GM12878 (cell line): Measurements from ENCODE around the gene LRP1B. TPM values are rescaled to one million over a fixed set of nuclear protein-coding genes. Genes with fewer than 3 reads are reported as not detected.

Experiments
- ATAC-seq: fragments of 200-7000 bp; cut with Tn5 transposase; 3 replicates; pipeline ENCODE4 v1.9.1; 2020; ENCODE audit warnings: mild to moderate bottlenecking, moderate library complexity
- BruUV-seq: library from RNA; stranded (reverse); fragments of 400-500 nt; replicated peaks from 2 replicates; lab custom pipeline; 2021; lab: Mats Ljungman, UMichigan
- CTCF ChIA-PET: fragments of 300-600 bp; sonication (Branson Sonifier 250); formaldehyde crosslinking; extraction: SDS; loops from one replicate; lab custom pipeline; 2021; ENCODE audit warnings: inconsistent platforms; lab: Yijun Ruan, JAX
- POLR2A ChIA-PET: fragments of 350-600 bp; formaldehyde crosslinking; extraction: SDS; loops from one replicate; lab custom pipeline; 2021; ENCODE audit warnings: inconsistent platforms; lab: Charles Lee
- RAD21 ChIA-PET: fragments of 300-600 bp; sonication (Branson Sonifier 250); formaldehyde crosslinking; loops from one replicate; lab custom pipeline; 2023; ENCODE audit warnings: antibody characterized with exemption; ENCODE audit not compliant: unreplicated experiment; lab: Charles Lee
- SMC1A ChIA-PET: fragments of 300-600 bp; sonication (Branson Sonifier 250); formaldehyde crosslinking; loops from one replicate; lab custom pipeline; 2023; ENCODE audit not compliant: unreplicated experiment, uncharacterized antibody; lab: Charles Lee
- DNase-seq: peaks from one replicate; pipeline ENCODE4 v3.0.0-alpha.2; 2011; ENCODE audit warnings: low read depth, low spot score
- FAIRE-seq: peaks from 3 replicates; lab custom pipeline; 2011; peaks lifted over from hg19 to GRCh38; lab: Jason Lieb, UNC
- H2AFZ ChIP-seq: 2 replicates; pipeline ENCODE4 v1.6.0; 2011; ENCODE audit warnings: low read depth, low read length, control low read depth; ENCODE audit not compliant: control insufficient read depth
- H3K27ac ChIP-seq: 2 replicates; pipeline ENCODE4 v1.5.1; 2011; ENCODE audit warnings: control low read depth; ENCODE audit not compliant: control insufficient read depth, insufficient read depth
- H3K27me3 ChIP-seq, 2 experiments: replicated peaks in 1 of 2; 2 replicates each; pipeline versions ENCODE4 v1.6.0 to v1.6.1; 2011; ENCODE audit warnings: low read length in 1 of 2; ENCODE audit not compliant: control insufficient read depth in 2 of 2, insufficient read depth in 2 of 2
- H3K36me3 ChIP-seq, 2 experiments: 2 replicates each; pipeline ENCODE4 v1.5.1; 2011; ENCODE audit warnings: low read length in 1 of 2; ENCODE audit not compliant: control insufficient read depth in 2 of 2, insufficient read depth in 2 of 2
- H3K4me1 ChIP-seq: 2 replicates; pipeline ENCODE4 v1.6.1; 2011; ENCODE audit warnings: mild to moderate bottlenecking, low read length, moderate library complexity, mixed read lengths; ENCODE audit not compliant: control insufficient read depth, insufficient read depth
- H3K4me2 ChIP-seq: 2 replicates; pipeline ENCODE4 v1.6.0; 2011; ENCODE audit warnings: control low read depth; ENCODE audit not compliant: control insufficient read depth, insufficient read depth
- H3K4me3 ChIP-seq: fragments of 200-600 bp; sonication (generic); 2 replicates; pipeline ENCODE4 v1.5.1; 2016
- H3K79me2 ChIP-seq: 2 replicates; pipeline ENCODE4 v1.6.0; 2011; ENCODE audit warnings: low read length; ENCODE audit not compliant: control insufficient read depth, insufficient read depth
- H3K9ac ChIP-seq: 2 replicates; pipeline ENCODE4 v1.8.0; 2011; ENCODE audit warnings: low read length, control low read depth, mixed read lengths; ENCODE audit not compliant: control insufficient read depth, insufficient read depth
- H3K9me3 ChIP-seq: replicated peaks from 3 replicates; pipeline ENCODE4 v1.5.1; 2011; ENCODE audit warnings: mild to moderate bottlenecking, low read length; ENCODE audit not compliant: control insufficient read depth, insufficient read depth
- H4K20me1 ChIP-seq: 2 replicates; pipeline ENCODE4 v1.6.0; 2011; ENCODE audit not compliant: control insufficient read depth, insufficient read depth
- BCL11A ChIP-seq: IDR thresholded peaks from 2 replicates; pipeline ENCODE4 v1.6.1; 2011; ENCODE audit warnings: low read depth, low read length
- CHD4 ChIP-seq: fragments of 200-600 bp; sonication (generic); IDR thresholded peaks from 2 replicates; pipeline ENCODE4 v1.6.1; 2016; ENCODE audit warnings: mild to moderate bottlenecking
- EP300 ChIP-seq, 2 experiments: fragments of 150-350 bp in 1 of 2; IDR thresholded peaks; 2 replicates each; pipeline ENCODE4 v1.6.1; 2011 to 2012; ENCODE audit warnings: low read depth in 2 of 2, low read length in 2 of 2, borderline replicate concordance in 1 of 2, improper control_type of control experiment in 1 of 2, inconsistent platforms in 1 of 2; ENCODE audit not compliant: control insufficient read depth in 1 of 2
- HDGF ChIP-seq: fragments of 450-650 bp; IDR thresholded peaks from 2 replicates; pipeline ENCODE4 v1.6.1; 2016; ENCODE audit warnings: antibody characterized with exemption
- NFIC ChIP-seq: IDR thresholded peaks from 2 replicates; pipeline ENCODE4 v1.6.1; 2012; ENCODE audit warnings: low read depth, mild to moderate bottlenecking, inconsistent platforms, low read length, moderate library complexity
- NR2F1 ChIP-seq: fragments of 450-650 bp; conservative IDR thresholded peaks from 2 replicates; pipeline ENCODE4 v1.6.1; 2017; ENCODE audit warnings: mild to moderate bottlenecking
- PAX5 ChIP-seq: IDR thresholded peaks from 2 replicates; pipeline ENCODE4 v1.6.1; 2011; ENCODE audit warnings: low read depth, low read length, borderline replicate concordance
- RUNX3 ChIP-seq: IDR thresholded peaks from 2 replicates; pipeline ENCODE4 v1.6.1; 2012; ENCODE audit warnings: low read length, inconsistent platforms
- SIX5 ChIP-seq: IDR thresholded peaks from 2 replicates; pipeline ENCODE4 v1.6.1; 2011; ENCODE audit warnings: mild to moderate bottlenecking, low read depth, low read length, moderate library complexity; ENCODE audit not compliant: severe bottlenecking
- SMAD5 ChIP-seq: IDR thresholded peaks from 2 replicates; pipeline ENCODE4 v1.6.1; 2016; ENCODE audit warnings: antibody characterized with exemption, low read depth
- ZZZ3 ChIP-seq: IDR thresholded peaks from 2 replicates; pipeline ENCODE4 v1.6.1; 2011; ENCODE audit warnings: low read depth; ENCODE audit not compliant: control insufficient read depth, insufficient read length
- WGBS: methylation state at CpG from one replicate; pipeline ENCODE4 v1.1.6; 2016; ENCODE audit warnings: low lambda C conversion rate; ENCODE audit not compliant: insufficient replicate concordance, insufficient coverage; ENCODE audit errors: missing lambda C conversion rate; 5-methylcytosine and 5-hydroxymethylcytosine counted together
- in situ Hi-C: fragments of 300-500 bp; cut with MboI; formaldehyde crosslinking; loops from 9 replicates; pipeline ENCODE4 v1.14.3; 2018; ENCODE audit warnings: mixed read lengths
- intact Hi-C: fragments of 100-400 bp; cut with micrococcal nuclease; formaldehyde crosslinking; loops from one replicate; pipeline ENCODE4 v1.14.2; 2022; ENCODE audit not compliant: unreplicated experiment
- polyA plus RNA-seq, 11 experiments: library from polyadenylated mRNA; depleted of rRNA in 4 of 11; unstranded in 6 of 11; stranded (reverse) in 5 of 11; fragments of >200 nt; fragmentation: Nextera tagmentation in 4 of 11; fragmentation: Illumina TruSeq in 1 of 11; extraction: Ambion mirVana in 4 of 11; extraction: Trizol in 1 of 11; gene quantifications; 1 replicate in 1 of 11; 2 replicates in 10 of 11; pipeline versions ENCODE4 v1.2.1 to v1.2.3, GENCODE V29; 2011 to 2016; ENCODE audit warnings: inconsistent platforms in 2 of 11, missing spikeins in 2 of 11, low read depth in 1 of 11
- total RNA-seq, 4 experiments: library from RNA; depleted of rRNA in 3 of 4; stranded (reverse); fragments of >200 nt in 3 of 4; fragmentation: Illumina TruSeq in 1 of 4; extraction: Trizol in 1 of 4; gene quantifications; 2 replicates each; pipeline versions ENCODE4 v1.2.1 to v1.2.3, GENCODE V29; 2013 to 2021
- TF ChIP-seq, protein P1 (sequence below), 3 experiments: IDR thresholded peaks in 2 of 3; conservative IDR thresholded peaks in 1 of 3; 2 replicates each; pipeline ENCODE4 v1.5.1; 2011; ENCODE audit warnings: low read depth in 3 of 3, low read length in 3 of 3, mild to moderate bottlenecking in 3 of 3, control low read depth in 2 of 3, moderate library complexity in 2 of 3, inconsistent platforms in 1 of 3, mixed read lengths in 1 of 3; ENCODE audit not compliant: control insufficient read depth in 2 of 3, insufficient read depth in 1 of 3; ENCODE audit errors: extremely low read depth in 1 of 3
- TF ChIP-seq, protein P2 (sequence below): fragments of 450-650 bp; IDR thresholded peaks from 2 replicates; pipeline ENCODE4 v1.6.1; 2014; ENCODE audit warnings: mild to moderate bottlenecking
- TF ChIP-seq, protein P3 (sequence below): IDR thresholded peaks from 2 replicates; pipeline ENCODE4 v1.6.1; 2011; ENCODE audit warnings: borderline replicate concordance, low read depth, mild to moderate bottlenecking, moderate library complexity, mixed read lengths, low read length; ENCODE audit not compliant: insufficient read depth; ENCODE audit errors: extremely low read length

Gene LRP1B
- total and polyA plus RNA-seq, 10 of the 15 experiments (the other 5 are each of a cell fraction or from before 2014, with no cell fraction given): under 0.01 to 0.06 (median 0.03) TPM; not detected in 5

DNA sequence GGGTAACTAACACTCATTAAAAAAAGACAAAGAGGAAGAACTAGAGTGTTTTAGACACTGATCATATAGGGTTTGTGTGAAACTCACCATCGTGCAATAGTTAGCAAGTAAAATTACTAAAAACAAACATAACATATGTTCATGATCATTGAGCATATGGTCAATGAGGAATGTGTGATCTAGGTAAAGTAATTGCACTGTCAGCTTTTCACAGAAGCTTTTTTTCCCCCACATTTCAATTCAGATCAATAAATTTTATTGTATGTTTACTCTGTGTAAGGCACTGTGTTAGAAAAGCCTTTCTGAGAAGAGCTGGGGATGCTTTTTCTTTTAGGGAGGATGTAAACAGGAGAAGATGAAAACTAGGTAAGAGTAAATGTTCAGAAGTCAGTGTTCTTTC, 348.2 kb downstream of the LRP1B start:
- no peaks in the 10 kb centered on the region for H3K27me3 ChIP-seq
- no peaks in the 10 kb centered on the region for H4K20me1 ChIP-seq
- FAIRE-seq (no peak), DNase-seq (no peak), ATAC-seq (no peak)
- no peak overlapping the region for H3K4me3 ChIP-seq
- ChIA-PET POLR2A (no interaction called here), SMC1A (interaction anchor here (1.0 kb wide), 1 partner anchor 10 kb away, joined by 3 read pairs; no protein-coding TSS in a partner anchor), RAD21 (no interaction called here), CTCF (no interaction called here)
- TF ChIP-seq, protein P1, sequence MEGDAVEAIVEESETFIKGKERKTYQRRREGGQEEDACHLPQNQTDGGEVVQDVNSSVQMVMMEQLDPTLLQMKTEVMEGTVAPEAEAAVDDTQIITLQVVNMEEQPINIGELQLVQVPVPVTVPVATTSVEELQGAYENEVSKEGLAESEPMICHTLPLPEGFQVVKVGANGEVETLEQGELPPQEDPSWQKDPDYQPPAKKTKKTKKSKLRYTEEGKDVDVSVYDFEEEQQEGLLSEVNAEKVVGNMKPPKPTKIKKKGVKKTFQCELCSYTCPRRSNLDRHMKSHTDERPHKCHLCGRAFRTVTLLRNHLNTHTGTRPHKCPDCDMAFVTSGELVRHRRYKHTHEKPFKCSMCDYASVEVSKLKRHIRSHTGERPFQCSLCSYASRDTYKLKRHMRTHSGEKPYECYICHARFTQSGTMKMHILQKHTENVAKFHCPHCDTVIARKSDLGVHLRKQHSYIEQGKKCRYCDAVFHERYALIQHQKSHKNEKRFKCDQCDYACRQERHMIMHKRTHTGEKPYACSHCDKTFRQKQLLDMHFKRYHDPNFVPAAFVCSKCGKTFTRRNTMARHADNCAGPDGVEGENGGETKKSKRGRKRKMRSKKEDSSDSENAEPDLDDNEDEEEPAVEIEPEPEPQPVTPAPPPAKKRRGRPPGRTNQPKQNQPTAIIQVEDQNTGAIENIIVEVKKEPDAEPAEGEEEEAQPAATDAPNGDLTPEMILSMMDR (IDR thresholded peaks at IDR 0.05 in 2 of 3, conservative IDR thresholded peaks at IDR 0.05 in 1 of 3; ENCODE audit: control insufficient read depth in 2 of 3, extremely low read depth in 1 of 3, insufficient read depth in 1 of 3, low read depth in 3 of 3, low read length in 3 of 3): no peak
- TF ChIP-seq SIX5 (no peak), SMAD5 (no peak), NFIC (no peak), ZZZ3 (no peak), HDGF (no peak), RUNX3 (no peak), EP300 (IDR thresholded peaks at IDR 0.05; ENCODE audit: borderline replicate concordance in 1 of 2, control insufficient read depth in 1 of 2, low read depth in 2 of 2, low read length in 2 of 2) (no peak), BCL11A (no peak), CHD4 (no peak), PAX5 (no peak), NR2F1 (no peak)
- TF ChIP-seq, protein P2, sequence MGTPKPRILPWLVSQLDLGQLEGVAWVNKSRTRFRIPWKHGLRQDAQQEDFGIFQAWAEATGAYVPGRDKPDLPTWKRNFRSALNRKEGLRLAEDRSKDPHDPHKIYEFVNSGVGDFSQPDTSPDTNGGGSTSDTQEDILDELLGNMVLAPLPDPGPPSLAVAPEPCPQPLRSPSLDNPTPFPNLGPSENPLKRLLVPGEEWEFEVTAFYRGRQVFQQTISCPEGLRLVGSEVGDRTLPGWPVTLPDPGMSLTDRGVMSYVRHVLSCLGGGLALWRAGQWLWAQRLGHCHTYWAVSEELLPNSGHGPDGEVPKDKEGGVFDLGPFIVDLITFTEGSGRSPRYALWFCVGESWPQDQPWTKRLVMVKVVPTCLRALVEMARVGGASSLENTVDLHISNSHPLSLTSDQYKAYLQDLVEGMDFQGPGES: no peak
- TF ChIP-seq, protein P3, sequence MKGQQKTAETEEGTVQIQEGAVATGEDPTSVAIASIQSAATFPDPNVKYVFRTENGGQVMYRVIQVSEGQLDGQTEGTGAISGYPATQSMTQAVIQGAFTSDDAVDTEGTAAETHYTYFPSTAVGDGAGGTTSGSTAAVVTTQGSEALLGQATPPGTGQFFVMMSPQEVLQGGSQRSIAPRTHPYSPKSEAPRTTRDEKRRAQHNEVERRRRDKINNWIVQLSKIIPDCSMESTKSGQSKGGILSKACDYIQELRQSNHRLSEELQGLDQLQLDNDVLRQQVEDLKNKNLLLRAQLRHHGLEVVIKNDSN: no peak
- intact Hi-C loops: no loop called here
- H3K79me2 ChIP-seq: no peaks in the 10 kb centered on the region
- no peaks in the 10 kb centered on the region for H3K9me3 ChIP-seq
- H3K36me3 ChIP-seq: no peaks in the 10 kb centered on the region
- H3K4me1 ChIP-seq: no peaks in the 10 kb centered on the region
- no peak overlapping the region for H3K9ac ChIP-seq
- in situ Hi-C loops: no loop called here
- WGBS: 6% methylated on average over 1 of the region's 1 CpG
- H2AFZ ChIP-seq: no peak overlapping the region
- BruUV-seq: no TSS peak
- no peak overlapping the region for H3K27ac ChIP-seq
- no peak overlapping the region for H3K4me2 ChIP-seq
